ENCODE results near the gene PCNT. TPM values are rescaled to one million over a fixed set of nuclear protein-coding genes. Genes with fewer than 3 reads are reported as not detected.

Gene PCNT
- polyA plus RNA-seq, 1 experiment, result 8.5 TPM

DNA sequence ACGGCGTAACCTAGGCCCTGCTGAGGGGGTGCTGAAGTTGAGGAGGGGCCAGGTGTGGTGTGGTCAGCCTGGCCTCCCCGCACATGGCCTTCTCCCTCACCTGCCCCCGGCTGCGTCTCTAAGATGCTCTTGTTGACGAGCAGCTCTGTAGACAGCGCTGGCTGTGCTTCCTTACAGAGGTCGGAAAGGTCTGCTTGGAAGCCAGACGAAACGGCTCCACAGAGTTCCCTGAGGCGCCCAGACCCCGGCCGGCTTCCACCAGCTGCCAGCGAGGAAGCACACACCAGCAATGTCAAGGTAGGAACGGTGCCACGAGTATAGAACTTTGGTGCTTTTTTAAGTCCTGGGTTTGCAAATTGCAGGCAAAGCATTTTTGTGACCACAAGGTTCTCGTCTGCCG lies 116.0 kb downstream of the PCNT start:
- POLR2A ChIA-PET, result no interaction called here
- H3K27me3 ChIP-seq (ENCODE audit: control insufficient read depth, insufficient read depth, low read length), result no peaks in the 10 kb centered on the region
- TF ChIP-seq, protein P1, sequence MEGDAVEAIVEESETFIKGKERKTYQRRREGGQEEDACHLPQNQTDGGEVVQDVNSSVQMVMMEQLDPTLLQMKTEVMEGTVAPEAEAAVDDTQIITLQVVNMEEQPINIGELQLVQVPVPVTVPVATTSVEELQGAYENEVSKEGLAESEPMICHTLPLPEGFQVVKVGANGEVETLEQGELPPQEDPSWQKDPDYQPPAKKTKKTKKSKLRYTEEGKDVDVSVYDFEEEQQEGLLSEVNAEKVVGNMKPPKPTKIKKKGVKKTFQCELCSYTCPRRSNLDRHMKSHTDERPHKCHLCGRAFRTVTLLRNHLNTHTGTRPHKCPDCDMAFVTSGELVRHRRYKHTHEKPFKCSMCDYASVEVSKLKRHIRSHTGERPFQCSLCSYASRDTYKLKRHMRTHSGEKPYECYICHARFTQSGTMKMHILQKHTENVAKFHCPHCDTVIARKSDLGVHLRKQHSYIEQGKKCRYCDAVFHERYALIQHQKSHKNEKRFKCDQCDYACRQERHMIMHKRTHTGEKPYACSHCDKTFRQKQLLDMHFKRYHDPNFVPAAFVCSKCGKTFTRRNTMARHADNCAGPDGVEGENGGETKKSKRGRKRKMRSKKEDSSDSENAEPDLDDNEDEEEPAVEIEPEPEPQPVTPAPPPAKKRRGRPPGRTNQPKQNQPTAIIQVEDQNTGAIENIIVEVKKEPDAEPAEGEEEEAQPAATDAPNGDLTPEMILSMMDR (IDR thresholded peaks at IDR 0.05; ENCODE audit: low read depth, low read length), result no peak
- no peak for DNase-seq (ENCODE audit: low read depth, low spot score)
- no peaks in the 10 kb centered on the region; the same call in 1 of the 2 replicates for H3K9me3 ChIP-seq (ENCODE audit: control insufficient read depth, insufficient read depth, low read length)
- CTCF ChIA-PET, result no interaction called here
- no peak overlapping the region for H3K27ac ChIP-seq (ENCODE audit: low read depth, low read length)
- no peak overlapping the region for H3K4me3 ChIP-seq (ENCODE audit: low read depth, low read length)

DNA sequence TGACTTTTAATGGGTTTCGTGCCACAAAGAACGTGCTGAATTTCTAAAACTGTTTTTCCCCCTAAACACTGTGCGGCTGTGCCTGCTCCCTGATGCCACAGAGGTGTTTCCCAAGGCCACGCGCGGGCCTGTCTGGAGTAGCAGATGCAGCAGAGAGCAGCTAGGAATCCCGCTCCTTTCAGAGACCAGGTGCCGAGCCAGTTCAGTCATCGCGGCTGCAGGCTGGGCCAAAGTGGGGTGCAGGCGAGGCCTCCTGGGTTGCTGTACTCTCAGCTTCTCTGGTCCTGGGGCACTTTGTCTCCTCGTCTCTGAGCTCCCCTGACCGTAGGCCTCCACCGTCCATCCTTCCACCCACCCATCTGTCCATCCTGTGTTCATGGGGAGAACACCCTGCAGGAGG lies 117.4 kb downstream of the PCNT start:
- Histone ChIP-seq H3K27me3 (ENCODE audit: control insufficient read depth, insufficient read depth, low read length) (no peaks in the 10 kb centered on the region), H3K9me3 (ENCODE audit: control insufficient read depth, insufficient read depth, low read length) (no peaks in the 10 kb centered on the region; the same call in 1 of the 2 replicates), H3K27ac (ENCODE audit: low read depth, low read length) (no peak overlapping the region), H3K4me3 (ENCODE audit: low read depth, low read length) (no peak overlapping the region)
- ChIA-PET CTCF (no interaction called here), POLR2A (no interaction called here)
- no peak for DNase-seq (ENCODE audit: low read depth, low spot score)
- TF ChIP-seq, protein P1 (IDR thresholded peaks at IDR 0.05; ENCODE audit: low read depth, low read length), result no peak

DNA sequence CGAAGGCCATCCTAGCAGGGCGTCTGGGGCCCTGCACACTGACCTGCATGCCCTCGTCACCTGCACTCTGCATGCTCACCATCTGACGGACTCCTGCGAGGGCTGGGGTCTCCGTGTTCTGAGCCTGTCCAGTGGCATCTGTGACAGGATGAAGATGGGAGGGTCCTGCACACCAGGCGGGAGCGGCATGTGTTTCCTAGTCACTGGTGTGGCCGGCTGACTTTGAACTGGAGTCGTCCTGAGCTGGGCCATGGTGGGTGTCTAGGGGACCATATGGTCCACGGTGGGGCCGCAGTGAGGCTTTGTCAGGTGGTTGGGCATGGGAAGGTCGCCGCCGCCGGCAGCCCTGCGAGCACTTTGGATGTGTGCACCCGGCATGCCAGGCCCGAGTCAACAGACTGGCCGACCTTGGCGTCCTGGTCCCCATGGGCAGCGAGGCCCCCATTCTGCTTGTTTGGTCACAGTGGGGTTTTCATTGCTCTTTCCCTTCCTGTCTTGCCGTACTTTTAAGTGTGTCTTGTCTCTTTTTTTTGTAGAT lies 118.1 kb downstream of the PCNT start:
- no peak overlapping the region for H3K27ac ChIP-seq (ENCODE audit: low read depth, low read length)
- no peaks in the 10 kb centered on the region for H3K27me3 ChIP-seq (ENCODE audit: control insufficient read depth, insufficient read depth, low read length)
- CTCF ChIA-PET, result no interaction called here
- POLR2A ChIA-PET, result no interaction called here
- no peak overlapping the region for H3K4me3 ChIP-seq (ENCODE audit: low read depth, low read length)
- no peak for DNase-seq (ENCODE audit: low read depth, low spot score)
- no peaks in the 10 kb centered on the region; the same call in 1 of the 2 replicates for H3K9me3 ChIP-seq (ENCODE audit: control insufficient read depth, insufficient read depth, low read length)
- TF ChIP-seq, protein P1 (IDR thresholded peaks at IDR 0.05; ENCODE audit: low read depth, low read length), result no peak

DNA sequence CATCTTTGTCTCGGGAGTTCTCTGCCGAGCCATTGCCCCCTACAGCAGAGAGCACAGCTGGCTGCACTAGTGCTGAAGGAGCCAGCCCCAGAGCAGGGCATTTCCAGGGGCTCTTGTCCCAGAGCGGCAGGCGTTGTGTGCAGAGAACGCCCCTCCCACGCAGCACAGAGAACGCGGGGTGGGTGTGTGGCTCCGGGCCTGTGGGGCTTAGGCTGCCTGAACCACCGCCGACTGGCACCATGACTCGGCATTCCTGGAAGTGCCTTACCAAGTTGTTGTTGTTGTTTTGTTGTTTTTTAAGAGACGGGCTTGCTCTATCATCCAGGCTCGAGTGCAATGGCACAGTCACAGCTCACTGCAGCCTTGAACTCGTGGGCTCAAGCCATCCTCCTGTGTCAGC lies 119.0 kb downstream of the PCNT start:
- Histone ChIP-seq H3K27ac (ENCODE audit: low read depth, low read length) (no peak overlapping the region), H3K9me3 (ENCODE audit: control insufficient read depth, insufficient read depth, low read length) (peaks cover 3% of the 10 kb centered on the region), H3K4me3 (ENCODE audit: low read depth, low read length) (no peak overlapping the region), H3K27me3 (ENCODE audit: control insufficient read depth, insufficient read depth, low read length) (no peaks in the 10 kb centered on the region)
- TF ChIP-seq, protein P1 (IDR thresholded peaks at IDR 0.05; ENCODE audit: low read depth, low read length), result no peak
- POLR2A ChIA-PET, result no interaction called here
- DNase-seq (ENCODE audit: low read depth, low spot score), result no peak
- CTCF ChIA-PET, result no interaction called here

DNA sequence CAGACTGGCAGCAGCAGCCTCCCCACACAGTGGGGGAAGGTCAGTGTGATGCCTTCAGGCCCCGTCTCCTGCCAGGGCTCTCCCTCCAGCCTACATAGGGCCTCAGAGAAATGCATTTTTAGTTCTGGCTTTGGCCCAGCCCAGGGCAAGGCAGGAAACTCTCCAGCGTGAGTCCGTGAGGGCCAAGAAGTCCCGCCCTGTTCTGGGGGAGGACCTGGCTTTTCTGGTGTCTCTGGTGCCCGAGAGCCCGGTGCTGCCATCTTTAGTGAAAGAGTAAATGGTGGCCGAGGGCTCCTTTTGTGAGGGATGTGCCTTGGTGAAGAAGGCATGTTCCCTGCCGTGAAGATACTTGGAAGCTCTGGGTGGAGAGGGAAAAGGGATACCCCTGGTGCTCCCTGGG lies 120.0 kb downstream of the PCNT start:
- CTCF ChIA-PET, result no interaction called here
- POLR2A ChIA-PET, result no interaction called here
- TF ChIP-seq, protein P1 (IDR thresholded peaks at IDR 0.05; ENCODE audit: low read depth, low read length), result no peak
- H3K27me3 ChIP-seq (ENCODE audit: control insufficient read depth, insufficient read depth, low read length), result no peaks in the 10 kb centered on the region
- peaks cover 10% of the 10 kb centered on the region for H3K9me3 ChIP-seq (ENCODE audit: control insufficient read depth, insufficient read depth, low read length)
- no peak overlapping the region for H3K4me3 ChIP-seq (ENCODE audit: low read depth, low read length)
- no peak overlapping the region for H3K27ac ChIP-seq (ENCODE audit: low read depth, low read length)
- DNase-seq (ENCODE audit: low read depth, low spot score), result no peak
